K562 (cell line): ENCODE data around the gene SGMS1. TPM values are rescaled to one million over a fixed set of nuclear protein-coding genes. Genes with fewer than 3 reads are reported as not detected.
A peak's percentile ranks its signal among the peaks of the same experiment; 100 is the strongest.

ENCODE experiments used
- AFF1 ChIP-seq, 2 experiments: fragments of 450-650 bp; IDR thresholded peaks; 2 replicates each; pipeline ENCODE4 v1.6.1; 2018; ENCODE audit warnings: mild to moderate bottlenecking in 2 of 2, low read depth in 1 of 2; ENCODE audit not compliant: partially characterized antibody in 2 of 2
- ELK3 ChIP-seq: fragments of 450-650 bp; formaldehyde crosslinking; IDR thresholded peaks from 2 replicates; pipeline ENCODE4 v1.4.0; 2020; ENCODE audit warnings: mild to moderate bottlenecking
- FOXP4 ChIP-seq: sonication (generic); formaldehyde crosslinking; IDR thresholded peaks from 2 replicates; pipeline ENCODE4 v1.8.0; 2022; ENCODE audit warnings: mild to moderate bottlenecking, missing genetic modification reagents, borderline replicate concordance
- GTF2F1 ChIP-seq: IDR thresholded peaks from 2 replicates; pipeline ENCODE4 v1.6.1; 2011; ENCODE audit warnings: low read depth, low read length, improper control_type of control experiment
- HDAC2 ChIP-seq: fragments of 450-650 bp; IDR thresholded peaks from 2 replicates; pipeline ENCODE4 v1.6.1; 2016; ENCODE audit warnings: mild to moderate bottlenecking
- HDGF ChIP-seq: fragments of 450-650 bp; IDR thresholded peaks from 2 replicates; pipeline ENCODE4 v1.6.1; 2016
- HINFP ChIP-seq: fragments of 450-650 bp; conservative IDR thresholded peaks from 2 replicates; pipeline ENCODE4 v1.6.1; 2016; ENCODE audit warnings: missing genetic modification characterization, low read depth, mild to moderate bottlenecking, control low read depth, missing compliant biosample characterization
- HMG20B ChIP-seq: fragments of 250-450 bp; sonication (Bioruptor Pico); IDR thresholded peaks from 2 replicates; pipeline ENCODE4 v1.5.0; 2021; ENCODE audit warnings: mild to moderate bottlenecking
- LARP7 ChIP-seq: fragments of 450-650 bp; IDR thresholded peaks from 2 replicates; pipeline ENCODE4 v1.6.1; 2016
- MXI1 ChIP-seq: IDR thresholded peaks from 2 replicates; pipeline ENCODE4 v1.6.1; 2011; ENCODE audit warnings: low read depth, mild to moderate bottlenecking, improper control_type of control experiment, low read length
- NFRKB ChIP-seq: fragments of 450-650 bp; IDR thresholded peaks from 2 replicates; pipeline ENCODE4 v1.6.1; 2016; ENCODE audit warnings: low read depth
- SP1 ChIP-seq: sonication (generic); formaldehyde crosslinking; IDR thresholded peaks from 2 replicates; pipeline ENCODE4 v1.8.1; 2022; ENCODE audit warnings: mild to moderate bottlenecking, missing genetic modification reagents
- TBP ChIP-seq: optimal IDR thresholded peaks from 2 replicates; pipeline ENCODE3; 2011; ENCODE audit warnings: low read depth, low read length, improper control_type of control experiment
- ZFP30 ChIP-seq: fragments of 250-450 bp; sonication (Bioruptor Pico); IDR thresholded peaks from 2 replicates; pipeline ENCODE4 v1.8.0; 2022; ENCODE audit warnings: moderate library complexity, mild to moderate bottlenecking, inconsistent platforms, borderline replicate concordance
- ZKSCAN1 ChIP-seq: fragments of 150-350 bp; IDR thresholded peaks from 2 replicates; pipeline ENCODE4 v1.6.1; 2016; ENCODE audit warnings: low read depth, low read length
- ZNF184 ChIP-seq: sonication (generic); formaldehyde crosslinking; IDR thresholded peaks from 2 replicates; pipeline ENCODE4 v1.5.0; 2020; ENCODE audit warnings: missing genetic modification reagents
- ZNF639 ChIP-seq, 2 experiments: fragments of 200-800 bp in 1 of 2; sonication (Bioruptor generic) in 1 of 2; sonication (generic) in 1 of 2; formaldehyde crosslinking in 1 of 2; IDR thresholded peaks in 1 of 2; conservative IDR thresholded peaks in 1 of 2; 2 replicates each; pipeline versions ENCODE4 v1.5.0 to v1.6.1; 2016 to 2020; ENCODE audit warnings: missing compliant biosample characterization in 1 of 2, missing genetic modification characterization in 1 of 2, missing genetic modification reagents in 1 of 2
- ZZZ3 ChIP-seq: fragments of 450-650 bp; IDR thresholded peaks from 2 replicates; pipeline ENCODE4 v1.6.1; 2016; ENCODE audit warnings: antibody characterized with exemption, mild to moderate bottlenecking, moderate library complexity
- polyA plus RNA-seq, 8 experiments: library from polyadenylated mRNA; depleted of rRNA in 4 of 8; stranded (reverse) in 5 of 8; unstranded in 3 of 8; fragments of >200 nt; fragmentation: Nextera tagmentation in 2 of 8; fragmentation: Illumina TruSeq in 1 of 8; extraction: Ambion mirVana in 2 of 8; extraction: Trizol in 1 of 8; gene quantifications; 2 replicates each; pipeline versions ENCODE4 v1.2.1 to v1.2.3, GENCODE V29; 2011 to 2014; ENCODE audit warnings: inconsistent platforms in 1 of 8, missing spikeins in 1 of 8
- total RNA-seq, 7 experiments: library from RNA; depleted of rRNA in 6 of 7; stranded (reverse); fragments of >200 nt in 6 of 7; fragmentation: Illumina TruSeq in 2 of 7; extraction: Trizol in 2 of 7; gene quantifications; 2 replicates each; pipeline versions ENCODE4 v1.2.1 to v1.2.3, GENCODE V29; 2011 to 2021; ENCODE audit warnings: low replicate concordance in 1 of 7

SGMS1 gene
- total and polyA plus RNA-seq, 9 of the 15 experiments (the other 6 are each of a cell fraction or from before 2014, with no cell fraction given) = 22.6 to 232 (median 82.2) TPM

- TF ChIP-seq LARP7 = no peak
- TF ChIP-seq HINFP (tag) = no peak
- peak; percentile 42; the same call in 1 of the 2 replicates for TF ChIP-seq MXI1
- peak; percentile 81 for TF ChIP-seq HDAC2
- no peak for TF ChIP-seq HDGF
- no peak; the same call in none of the 2 replicates for TF ChIP-seq GTF2F1
- TF ChIP-seq ZFP30 (CRISPR knock-in tag) = no peak
- peak in 1 of 2 experiments; percentile 94; a peak in 2 of 4 replicates for TF ChIP-seq ZNF639 (CRISPR knock-in tag; conservative IDR thresholded peaks at IDR 0.05 in 1 of 2, IDR thresholded peaks at IDR 0.05 in 1 of 2)
- no peak for TF ChIP-seq ZKSCAN1
- TF ChIP-seq ELK3 (CRISPR knock-in tag) = 0 out of 2 replicates have a peak, but pooled peaks have one; percentile 22
- TF ChIP-seq ZZZ3 = no peak
- no peak for TF ChIP-seq SP1 (CRISPR knock-in tag)
- peak; percentile 67; the same call in 1 of the 2 replicates for TF ChIP-seq NFRKB
- TF ChIP-seq HMG20B = no peak
- no peak for TF ChIP-seq ZNF184 (CRISPR knock-in tag)
- no peak; the same call in none of the 2 replicates for TF ChIP-seq FOXP4
- TF ChIP-seq TBP = peak; percentile 37
- TF ChIP-seq AFF1 (IDR thresholded peaks at IDR 0.05; ENCODE audit: low read depth in 1 of 2, partially characterized antibody in 2 of 2) = peak in 1 of 2 experiments; percentile 18
Measured at GRCh38 chr10:50624866-50625501, 1.2 kb upstream of the SGMS1 start (continued).
